HCT116 (cell line): ENCODE measurements around the gene TFCP2L1. TPM values are rescaled to one million over a fixed set of nuclear protein-coding genes. Genes with fewer than 3 reads are reported as not detected.

Experiments used
- ATAC-seq: fragments of 200-7000 bp; cut with Tn5 transposase; 2 replicates; pipeline ENCODE4 v1.9.1; 2020; ENCODE audit warnings: mild to moderate bottlenecking, moderate library complexity
- BruUV-seq: library from RNA; stranded (reverse); fragments of 400-500 nt; replicated peaks from 2 replicates; lab custom pipeline; 2021; lab: Mats Ljungman, UMichigan
- CTCF ChIA-PET: fragments of 300-600 bp; sonication (Branson Sonifier 250); formaldehyde crosslinking; loops from one replicate; lab custom pipeline; 2021; ENCODE audit warnings: antibody characterized with exemption; lab: Charles Lee
- POLR2A ChIA-PET: fragments of 300-600, 350-600 bp; sonication (Branson Sonifier 250); formaldehyde crosslinking; loops from one replicate; lab custom pipeline; 2021; ENCODE audit warnings: antibody characterized with exemption; lab: Charles Lee
- RAD21 ChIA-PET, 2 experiments: fragments of 300-600 bp; sonication (Branson Sonifier 250); formaldehyde crosslinking; loops; one replicate each; lab custom pipeline; 2023; ENCODE audit warnings: low total read pairs in 2 of 2; ENCODE audit not compliant: uncharacterized antibody in 2 of 2, unreplicated experiment in 2 of 2, low non-redundant PET in 1 of 2; lab: Charles Lee
- DNase-seq: peaks from one replicate; pipeline ENCODE4 v3.0.0-alpha.2; 2010; ENCODE audit warnings: low read depth, low spot score
- H2AFZ ChIP-seq: fragments of 200-600 bp; shearing (Covaris generic), sonication (generic); 2 replicates; pipeline ENCODE4 v1.6.1; 2017; ENCODE audit warnings: low read depth, mixed run types, mixed read lengths, antibody characterized with exemption, low read length; ENCODE audit not compliant: poor library complexity, severe bottlenecking
- H3K27ac ChIP-seq: 2 replicates; pipeline ENCODE4 v1.5.1; 2012; ENCODE audit warnings: low read depth, low read length
- H3K27me3 ChIP-seq: fragments of 200-600 bp; sonication (generic); 2 replicates; pipeline ENCODE4 v1.6.1; 2016; ENCODE audit warnings: mixed run types, low read length, mixed read lengths; ENCODE audit not compliant: insufficient read depth
- H3K36me3 ChIP-seq, 2 experiments: fragments of 200-500 bp in 1 of 2; fragments of 200-600 bp in 1 of 2; sonication (Bioruptor generic) in 1 of 2; sonication (generic) in 1 of 2; 2 replicates each; pipeline versions ENCODE4 v1.5.1 to v1.6.1; 2014 to 2016; ENCODE audit warnings: low read length in 2 of 2, inconsistent platforms in 1 of 2, mixed read lengths in 1 of 2, mixed run types in 1 of 2; ENCODE audit not compliant: insufficient read depth in 2 of 2, control insufficient read depth in 1 of 2
- H3K4me1 ChIP-seq, 2 experiments: fragments of 200-600 bp in 1 of 2; sonication (generic) in 1 of 2; 2 replicates each; pipeline versions ENCODE4 v1.5.1 to v1.6.1; 2012 to 2017; ENCODE audit warnings: low read length in 2 of 2, inconsistent platforms in 1 of 2, mild to moderate bottlenecking in 1 of 2, mixed read lengths in 1 of 2, mixed run types in 1 of 2, moderate library complexity in 1 of 2; ENCODE audit not compliant: insufficient read depth in 2 of 2, control insufficient read depth in 1 of 2
- H3K4me2 ChIP-seq: fragments of 200-600 bp; sonication (generic); 2 replicates; pipeline ENCODE4 v1.6.1; 2017; ENCODE audit warnings: mixed run types, low read length, mixed read lengths
- H3K4me3 ChIP-seq, 2 experiments: fragments of 200-600 bp in 1 of 2; sonication (generic) in 1 of 2; replicated peaks in 1 of 2; 2 replicates each; pipeline ENCODE4 v1.5.1; 2011 to 2016; ENCODE audit warnings: low read length in 2 of 2, control low read depth in 1 of 2, low read depth in 1 of 2, mild to moderate bottlenecking in 1 of 2, mixed read lengths in 1 of 2, mixed run types in 1 of 2
- H3K79me2 ChIP-seq: fragments of 200-600 bp; sonication (generic); 2 replicates; pipeline ENCODE4 v1.6.1; 2017; ENCODE audit warnings: mild to moderate bottlenecking, mixed run types, low read length, moderate library complexity, mixed read lengths; ENCODE audit not compliant: insufficient read depth
- H3K9ac ChIP-seq: fragments of 200-600 bp; sonication (generic); 2 replicates; pipeline ENCODE4 v1.6.1; 2016; ENCODE audit warnings: low read length, mixed read lengths
- H3K9me2 ChIP-seq: fragments of 200-600 bp; sonication (generic), shearing (Covaris generic); 2 replicates; pipeline ENCODE4 v1.6.1; 2017; ENCODE audit warnings: mixed run types, mild to moderate bottlenecking, moderate library complexity; ENCODE audit not compliant: insufficient read depth
- H3K9me3 ChIP-seq, 2 experiments: fragments of 200-500 bp in 1 of 2; fragments of 200-600 bp in 1 of 2; sonication (Bioruptor generic) in 1 of 2; sonication (generic) in 1 of 2; 2 replicates each; pipeline ENCODE4 v1.6.1; 2014 to 2017; ENCODE audit warnings: low read length in 2 of 2, mixed read lengths in 2 of 2, inconsistent platforms in 1 of 2, low read depth in 1 of 2, mild to moderate bottlenecking in 1 of 2, mixed run types in 1 of 2, moderate library complexity in 1 of 2; ENCODE audit not compliant: control insufficient read depth in 1 of 2, insufficient read depth in 1 of 2
- H4K20me1 ChIP-seq: fragments of 200-600 bp; sonication (generic), shearing (Covaris generic); 2 replicates; pipeline ENCODE4 v1.6.1; 2017; ENCODE audit warnings: mixed run types, mild to moderate bottlenecking, moderate library complexity; ENCODE audit not compliant: insufficient read depth
- EGR1 ChIP-seq: IDR thresholded peaks from 2 replicates; pipeline ENCODE4 v1.6.1; 2012; ENCODE audit warnings: low read depth
- SP1 ChIP-seq: IDR thresholded peaks from 2 replicates; pipeline ENCODE4 v1.6.1; 2012; ENCODE audit warnings: low read depth
- SRF ChIP-seq: IDR thresholded peaks from 2 replicates; pipeline ENCODE4 v1.6.1; 2012; ENCODE audit warnings: low read depth
- ZNF274 ChIP-seq: fragments of 200-500 bp; sonication (Bioruptor generic); IDR thresholded peaks from 2 replicates; pipeline ENCODE4 v1.6.1; 2014; ENCODE audit warnings: mild to moderate bottlenecking, low read depth, low read length, inconsistent platforms
- intact Hi-C: fragments of 100-400 bp; cut with micrococcal nuclease; formaldehyde crosslinking; loops from 2 replicates; pipeline ENCODE4 v1.10.0; 2022
- total RNA-seq: library from RNA; stranded (reverse); gene quantifications from one replicate; pipeline ENCODE4 v1.2.1, GENCODE V29; 2021; ENCODE audit not compliant: unreplicated experiment

The TFCP2L1 gene
- total RNA-seq, 1 experiment from 2014 or later = 8.4 TPM

- Histone ChIP-seq H3K9ac (no peak overlapping the region), H3K4me3 (no peak overlapping the region), H3K36me3 (no peaks in the 10 kb centered on the region), H3K27ac (no peak overlapping the region), H3K9me3 (no peaks in the 10 kb centered on the region), H2AFZ (no peak overlapping the region), H3K4me2 (no peak overlapping the region), H3K79me2 (no peaks in the 10 kb centered on the region), H3K9me2 (no peaks in the 10 kb centered on the region), H3K4me1 (peaks cover 0 to 9% of the 10 kb centered on the region in 2 experiments; a peak in 2 of 4 replicates), H4K20me1 (no peaks in the 10 kb centered on the region), H3K27me3 (no peaks in the 10 kb centered on the region)
- no peak for ATAC-seq
- ChIA-PET RAD21 (no interaction called here), CTCF (no interaction called here), POLR2A (no interaction called here)
- no TSS peak for BruUV-seq
- no peak for DNase-seq
- TF ChIP-seq ZNF274 = no peak
- TF ChIP-seq SRF = no peak
- intact Hi-C loops = no loop called here
These were observed 81.3 kb downstream of the TFCP2L1 start for GRCh38 chr2:121203591-121204249.

GRCh38 chr2:121202541-121203310 is 82.3 kb downstream of the TFCP2L1 start:
- Histone ChIP-seq H4K20me1 (no peaks in the 10 kb centered on the region), H3K4me3 (no peak overlapping the region), H3K4me1 (peaks cover 0 to 10% of the 10 kb centered on the region in 2 experiments; a peak in 2 of 4 replicates), H3K4me2 (no peak overlapping the region), H3K27ac (no peak overlapping the region), H2AFZ (no peak overlapping the region), H3K9me2 (no peaks in the 10 kb centered on the region), H3K9ac (no peak overlapping the region), H3K36me3 (no peaks in the 10 kb centered on the region), H3K79me2 (no peaks in the 10 kb centered on the region), H3K27me3 (no peaks in the 10 kb centered on the region), H3K9me3 (no peaks in the 10 kb centered on the region)
- TF ChIP-seq EGR1 (no peak), SP1 (no peak), ZNF274 (no peak)
- ChIA-PET RAD21 (no interaction called here), CTCF (no interaction called here), POLR2A (no interaction called here)
- intact Hi-C loops = no loop called here
- ATAC-seq (no peak), DNase-seq (no peak)
- BruUV-seq = no TSS peak
